ENCODE measurements around the gene USP25. TPM values are rescaled to one million over a fixed set of nuclear protein-coding genes. Genes with fewer than 3 reads are reported as not detected.
A peak's percentile ranks its signal among the peaks of the same experiment; 100 is the strongest.

Gene USP25
- total RNA-seq, 1 donor from 2014 or later: 25.8 TPM

- no peak for DNase-seq (ENCODE audit: low read depth)
- no peak for TF ChIP-seq CTCF (conservative IDR thresholded peaks at IDR 0.05; ENCODE audit: low read depth, low read length)
- H3K4me3 ChIP-seq (ENCODE audit: low read depth, low read length): no peak overlapping the region
These were observed 85.5 kb downstream of the USP25 start for GRCh38 chr21:15815285-15815684.

GRCh38 chr21:15820327-15820726 lies 90.5 kb downstream of the USP25 start:
- no peak for DNase-seq (ENCODE audit: low read depth)
- TF ChIP-seq CTCF (conservative IDR thresholded peaks at IDR 0.05; ENCODE audit: low read depth, low read length): no peak
- no peak overlapping the region for H3K4me3 ChIP-seq (ENCODE audit: low read depth, low read length)

- DNase-seq (ENCODE audit: low read depth): no peak
- H3K4me3 ChIP-seq (ENCODE audit: low read depth, low read length): no peak overlapping the region
- no peak for TF ChIP-seq CTCF (conservative IDR thresholded peaks at IDR 0.05; ENCODE audit: low read depth, low read length)
These were observed 91.1 kb downstream of the USP25 start for GRCh38 chr21:15820852-15821379.

GRCh38 chr21:15823486-15824150 lies 93.8 kb downstream of the USP25 start:
- no peak for TF ChIP-seq CTCF (conservative IDR thresholded peaks at IDR 0.05; ENCODE audit: low read depth, low read length)
- no peak for DNase-seq (ENCODE audit: low read depth)
- H3K4me3 ChIP-seq (ENCODE audit: low read depth, low read length): no peak overlapping the region

GRCh38 chr21:15825700-15826099 lies 95.9 kb downstream of the USP25 start:
- no peak for TF ChIP-seq CTCF (conservative IDR thresholded peaks at IDR 0.05; ENCODE audit: low read depth, low read length)
- no peak overlapping the region for H3K4me3 ChIP-seq (ENCODE audit: low read depth, low read length)
- DNase-seq (ENCODE audit: low read depth): no peak

- TF ChIP-seq CTCF (conservative IDR thresholded peaks at IDR 0.05; ENCODE audit: low read depth, low read length): peak; percentile 73
- H3K4me3 ChIP-seq (ENCODE audit: low read depth, low read length): no peak overlapping the region
- peak; percentile 38 for DNase-seq (ENCODE audit: low read depth)
These were observed 96.5 kb downstream of the USP25 start for GRCh38 chr21:15826147-15826780.

All from epithelial cell of proximal tubule (primary cell).